Ascending aorta (tissue), 2 donors: ENCODE measurements around the gene PXDC1. TPM values are rescaled to one million over a fixed set of nuclear protein-coding genes. Genes with fewer than 3 reads are reported as not detected.

Experiments
- DNase-seq, 2 donors: peaks; one replicate each; pipeline ENCODE4 v3.0.0-alpha.2; 2019; ENCODE audit warnings: low spot score in 2 of 2
- H3K27ac ChIP-seq, 2 donors: fragments of 200-600 bp; sonication (generic); one replicate each; pipeline ENCODE4 v1.5.1; 2016 to 2017; ENCODE audit warnings: mild to moderate bottlenecking in 1 of 2
- H3K27me3 ChIP-seq: fragments of 200-600 bp; sonication (generic); one replicate; pipeline ENCODE4 v1.5.1; 2017
- H3K36me3 ChIP-seq, 2 donors: fragments of 200-600 bp; sonication (generic); one replicate each; pipeline ENCODE4 v1.5.1; 2016
- H3K4me1 ChIP-seq, 2 donors: fragments of 200-600 bp; sonication (generic); one replicate each; pipeline ENCODE4 v1.5.1; 2016 to 2017; ENCODE audit warnings: mild to moderate bottlenecking in 1 of 2
- H3K4me3 ChIP-seq, 2 donors: fragments of 200-600 bp; sonication (generic); one replicate each; pipeline ENCODE4 v1.5.1; 2016 to 2017; ENCODE audit warnings: mild to moderate bottlenecking in 1 of 2
- H3K9me3 ChIP-seq, 2 donors: fragments of 200-600 bp; sonication (generic); one replicate each; pipeline ENCODE4 v1.5.1; 2016
- CTCF ChIP-seq, 3 experiments: fragments of 200-600 bp in 2 of 3; fragments of 450-650 bp in 1 of 3; sonication (generic) in 2 of 3; IDR thresholded peaks; one replicate each; pipeline ENCODE4 v1.5.1; 2016 to 2019; ENCODE audit warnings: antibody characterized with exemption in 3 of 3, mild to moderate bottlenecking in 1 of 3, moderate library complexity in 1 of 3
- intact Hi-C: fragments of 100-400 bp; cut with DNase I; formaldehyde crosslinking; loops from one replicate; pipeline ENCODE4 v1.15.1; 2023
- total RNA-seq: library from RNA; depleted of rRNA; stranded (reverse); fragments of >200 nt; gene quantifications from one replicate; pipeline ENCODE4 v1.1.0, GENCODE V29; 2016

PXDC1 gene
- total RNA-seq, 1 donor from 2014 or later, result 310 TPM

GRCh38 chr6:3714768-3715167, 36.7 kb downstream of the PXDC1 start:
- Histone ChIP-seq H3K36me3 (peaks cover 2 to 20% of the 10 kb centered on the region in 2 donors), H3K27me3 (no peaks in the 10 kb centered on the region), H3K27ac (no peak overlapping the region), H3K4me1 (no peaks in the 10 kb centered on the region), H3K9me3 (no peaks in the 10 kb centered on the region), H3K4me3 (no peak overlapping the region)
- intact Hi-C loops, result no loop called here
- no peak for TF ChIP-seq CTCF (IDR thresholded peaks at IDR 0.05)
- no peak for DNase-seq

GRCh38 chr6:3714111-3714510, 37.4 kb downstream of the PXDC1 start:
- peak overlapping the region in 1 of 2 donors; percentile 4 for H3K27ac ChIP-seq
- DNase-seq, result no peak
- intact Hi-C loops, result no loop called here
- TF ChIP-seq CTCF (IDR thresholded peaks at IDR 0.05), result no peak
- H3K9me3 ChIP-seq, result no peaks in the 10 kb centered on the region
- peaks cover 2 to 17% of the 10 kb centered on the region in 2 donors for H3K36me3 ChIP-seq
- no peak overlapping the region for H3K4me3 ChIP-seq
- no peaks in the 10 kb centered on the region for H3K27me3 ChIP-seq
- no peaks in the 10 kb centered on the region for H3K4me1 ChIP-seq

GRCh38 chr6:3712827-3713665, 38.5 kb downstream of the PXDC1 start:
- intact Hi-C loops, result no loop called here
- H3K4me1 ChIP-seq, result no peaks in the 10 kb centered on the region
- H3K27me3 ChIP-seq, result no peaks in the 10 kb centered on the region
- H3K4me3 ChIP-seq, result no peak overlapping the region
- peaks cover 2 to 11% of the 10 kb centered on the region in 2 donors for H3K36me3 ChIP-seq
- no peaks in the 10 kb centered on the region for H3K9me3 ChIP-seq
- DNase-seq, result no peak
- no peak overlapping the region for H3K27ac ChIP-seq
- no peak for TF ChIP-seq CTCF (IDR thresholded peaks at IDR 0.05)

- H3K36me3 ChIP-seq, result peaks cover 2 to 11% of the 10 kb centered on the region in 2 donors
- DNase-seq, result no peak
- TF ChIP-seq CTCF (IDR thresholded peaks at IDR 0.05), result no peak
- H3K27me3 ChIP-seq, result no peaks in the 10 kb centered on the region
- H3K9me3 ChIP-seq, result no peaks in the 10 kb centered on the region
- H3K4me3 ChIP-seq, result no peak overlapping the region
- H3K27ac ChIP-seq, result no peak overlapping the region
- intact Hi-C loops, result no loop called here
- no peaks in the 10 kb centered on the region for H3K4me1 ChIP-seq
Measured at GRCh38 chr6:3711776-3712175, 39.7 kb downstream of the PXDC1 start.

- Histone ChIP-seq H3K27me3 (no peaks in the 10 kb centered on the region), H3K36me3 (peaks cover 2 to 11% of the 10 kb centered on the region in 2 donors), H3K4me3 (no peak overlapping the region), H3K9me3 (no peaks in the 10 kb centered on the region), H3K27ac (no peak overlapping the region), H3K4me1 (no peaks in the 10 kb centered on the region)
- TF ChIP-seq CTCF (IDR thresholded peaks at IDR 0.05), result no peak
- DNase-seq, result no peak
- intact Hi-C loops, result no loop called here
Measured at GRCh38 chr6:3710403-3710802, 41.1 kb downstream of the PXDC1 start.
